Endodermal cell (in vitro differentiated cells): ENCODE data around the gene UNC13B. TPM values are rescaled to one million over a fixed set of nuclear protein-coding genes. Genes with fewer than 3 reads are reported as not detected.

Experiments used
- DNase-seq: peaks from one replicate; pipeline ENCODE4 v3.0.0-alpha.2; 2017
- H3K27ac ChIP-seq: 2 replicates; pipeline ENCODE4 v1.5.1; 2013; ENCODE audit warnings: mild to moderate bottlenecking, low read depth, low read length, moderate library complexity
- H3K27me3 ChIP-seq: 2 replicates; pipeline ENCODE4 v1.6.1; 2013; ENCODE audit warnings: mild to moderate bottlenecking, low read length, moderate library complexity; ENCODE audit not compliant: insufficient read depth, control insufficient read depth, poor library complexity, severe bottlenecking
- H3K36me3 ChIP-seq: 2 replicates; pipeline ENCODE4 v1.7.0; 2013; ENCODE audit warnings: mild to moderate bottlenecking, low read length, moderate library complexity; ENCODE audit not compliant: control insufficient read depth, insufficient read depth
- H3K4me1 ChIP-seq: one replicate; pipeline ENCODE4 v1.7.0; 2013; ENCODE audit warnings: low read length; ENCODE audit not compliant: control insufficient read depth, insufficient read depth
- H3K4me3 ChIP-seq: 2 replicates; pipeline ENCODE4 v1.5.1; 2013; ENCODE audit warnings: mild to moderate bottlenecking, low read length, moderate library complexity
- H3K9ac ChIP-seq: 2 replicates; pipeline ENCODE4 v1.6.1; 2013; ENCODE audit warnings: mild to moderate bottlenecking, low read length, moderate library complexity; ENCODE audit not compliant: poor library complexity, severe bottlenecking; ENCODE audit errors: extremely low read depth
- H3K9me3 ChIP-seq: 2 replicates; pipeline ENCODE4 v1.6.1; 2013; ENCODE audit warnings: mild to moderate bottlenecking, low read length, moderate library complexity; ENCODE audit not compliant: control insufficient read depth
- H3K27ac Mint-ChIP-seq: 2 replicates; pipeline ENCODE4 v1.8.0; 2020; ENCODE audit warnings: mixed read lengths
- H3K27me3 Mint-ChIP-seq: 2 replicates; pipeline ENCODE4 v1.8.0; 2021; ENCODE audit warnings: mild to moderate bottlenecking, mixed read lengths; ENCODE audit not compliant: insufficient read depth
- H3K36me3 Mint-ChIP-seq: 2 replicates; pipeline ENCODE4 v1.8.0; 2020; ENCODE audit warnings: low read depth, mixed read lengths
- H3K4me1 Mint-ChIP-seq: 2 replicates; pipeline ENCODE4 v1.8.0; 2020; ENCODE audit warnings: mixed read lengths
- H3K4me3 Mint-ChIP-seq: 2 replicates; pipeline ENCODE4 v1.8.0; 2020; ENCODE audit warnings: mild to moderate bottlenecking, moderate library complexity, mixed read lengths
- H3K9me3 Mint-ChIP-seq: 2 replicates; pipeline ENCODE4 v1.8.0; 2020; ENCODE audit warnings: mild to moderate bottlenecking, mixed read lengths
- CTCF ChIP-seq: fragments of 200-600 bp; sonication (generic); conservative IDR thresholded peaks from 2 replicates; pipeline ENCODE4 v1.5.0; 2021; ENCODE audit warnings: antibody characterized with exemption, mild to moderate bottlenecking
- WGBS, 2 experiments: methylation state at CpG; one replicate each; pipeline versions ENCODE4 v1.1.5 to v1.1.7; 2013; ENCODE audit warnings: missing lambda C conversion rate in 2 of 2, mixed read lengths in 1 of 2; ENCODE audit not compliant: insufficient coverage in 1 of 2, insufficient read length in 1 of 2; 5-methylcytosine and 5-hydroxymethylcytosine counted together
- total RNA-seq, 2 donors: library from RNA; stranded (reverse); fragmentation: NEBNext Ultra II Directional in 1 of 2; extraction: Animal tissue kit (Norgen Biotek cat#: 25700) in 1 of 2; gene quantifications; 2 replicates in 1 of 2; 3 replicates in 1 of 2; pipeline ENCODE4 v1.2.1, GENCODE V29; 2021

The UNC13B gene
- total RNA-seq, 2 donors from 2014 or later: 53.9 to 57.2 TPM

- TF ChIP-seq CTCF: no peak
- H3K27ac Mint-ChIP-seq: no peak overlapping the region
- DNase-seq: no peak
- no peaks in the 10 kb centered on the region for H3K4me1 ChIP-seq
- H3K4me3 ChIP-seq: no peak overlapping the region
- no peak overlapping the region for H3K9ac ChIP-seq
- H3K27me3 Mint-ChIP-seq: no peaks in the 10 kb centered on the region
- H3K9me3 ChIP-seq: no peaks in the 10 kb centered on the region
- H3K4me1 Mint-ChIP-seq: no peaks in the 10 kb centered on the region
- WGBS, 2 experiments: 81 to 93% methylated on average over 2 of the region's 2 CpGs
- no peaks in the 10 kb centered on the region for H3K36me3 ChIP-seq
- no peaks in the 10 kb centered on the region for H3K27me3 ChIP-seq
- H3K27ac ChIP-seq: peak overlapping the region; percentile 38
- no peaks in the 10 kb centered on the region for H3K9me3 Mint-ChIP-seq
- H3K4me3 Mint-ChIP-seq: no peak overlapping the region
- peaks cover 14% of the 10 kb centered on the region for H3K36me3 Mint-ChIP-seq
These were observed 11.1 kb downstream of the UNC13B start for GRCh38 chr9:35172878-35173277.

GRCh38 chr9:35177520-35177919, 15.7 kb downstream of the UNC13B start:
- no peak for TF ChIP-seq CTCF
- Mint-ChIP-seq H3K4me1 (no peaks in the 10 kb centered on the region), H3K4me3 (no peak overlapping the region), H3K27ac (no peak overlapping the region), H3K36me3 (peaks cover 13% of the 10 kb centered on the region), H3K9me3 (peaks cover 32% of the 10 kb centered on the region), H3K27me3 (no peaks in the 10 kb centered on the region)
- H3K36me3 ChIP-seq: no peaks in the 10 kb centered on the region
- peaks cover 28% of the 10 kb centered on the region for H3K9me3 ChIP-seq
- H3K4me1 ChIP-seq: no peaks in the 10 kb centered on the region
- H3K27ac ChIP-seq: no peak overlapping the region
- no peak overlapping the region for H3K4me3 ChIP-seq
- no peak for DNase-seq
- H3K9ac ChIP-seq: no peak overlapping the region
- H3K27me3 ChIP-seq: no peaks in the 10 kb centered on the region

- no peaks in the 10 kb centered on the region for H3K4me1 Mint-ChIP-seq
- WGBS, 2 experiments: 80 to 83% methylated on average over 1 to 4 of the region's 4 CpGs
- Histone ChIP-seq H3K27ac (no peak overlapping the region), H3K9ac (no peak overlapping the region), H3K27me3 (no peaks in the 10 kb centered on the region), H3K36me3 (no peaks in the 10 kb centered on the region), H3K4me1 (no peaks in the 10 kb centered on the region), H3K9me3 (peaks cover 37% of the 10 kb centered on the region), H3K4me3 (no peak overlapping the region)
- no peaks in the 10 kb centered on the region for H3K27me3 Mint-ChIP-seq
- TF ChIP-seq CTCF: no peak
- H3K4me3 Mint-ChIP-seq: no peak overlapping the region
- H3K9me3 Mint-ChIP-seq: peaks cover 44% of the 10 kb centered on the region
- no peak overlapping the region for H3K27ac Mint-ChIP-seq
- H3K36me3 Mint-ChIP-seq: peaks cover 17% of the 10 kb centered on the region
- DNase-seq: no peak
These were observed 17.8 kb downstream of the UNC13B start for GRCh38 chr9:35179347-35180280.
